ENCODE results near the gene ZC3H12A. TPM values are rescaled to one million over a fixed set of nuclear protein-coding genes. Genes with fewer than 3 reads are reported as not detected.

The ZC3H12A gene
- total and polyA plus RNA-seq, 2 experiments from 2014 or later, result 9.0 to 9.3 TPM

- Mint-ChIP-seq H3K4me3 (no peak overlapping the region; the same call in 2 of the 3 replicates), H3K36me3 (ENCODE audit: low read depth) (peaks cover 11% of the 10 kb centered on the region)
Measured at GRCh38 chr1:37472994-37473393, 1.4 kb upstream of the ZC3H12A start.

More at GRCh38 chr1:37472994-37473393, 1.4 kb upstream of the ZC3H12A start:
- no peaks in the 10 kb centered on the region for H3K9me2 ChIP-seq (ENCODE audit: insufficient read depth)
- peaks cover 15% of the 10 kb centered on the region for H3K27me3 ChIP-seq (ENCODE audit: insufficient read depth)
- H3K4me2 ChIP-seq, result no peak overlapping the region
- H3K27ac Mint-ChIP-seq, result no peak overlapping the region
- H3K27ac ChIP-seq (ENCODE audit: low read depth), result no peak overlapping the region
- no peak for TF ChIP-seq POLR2AphosphoS5 (IDR thresholded peaks at IDR 0.05; ENCODE audit: low read depth)
- TF ChIP-seq EZH2phosphoT487 (IDR thresholded peaks at IDR 0.05; ENCODE audit: unreplicated experiment), result no peak
- TF ChIP-seq JUNB (IDR thresholded peaks at IDR 0.05; ENCODE audit: unreplicated experiment), result no peak
- no peak for TF ChIP-seq EZH2 (IDR thresholded peaks at IDR 0.05; ENCODE audit: low read depth, unreplicated experiment)
- TF ChIP-seq ETS1 (IDR thresholded peaks at IDR 0.05), result no peak
- no peak for TF ChIP-seq ZNF114 (CRISPR knock-in tag; IDR thresholded peaks at IDR 0.05)
- no peak for TF ChIP-seq ZNF331 (CRISPR knock-in tag; IDR thresholded peaks at IDR 0.05; ENCODE audit: low read depth)
- TF ChIP-seq ZNF462 (CRISPR knock-in tag; IDR thresholded peaks at IDR 0.05), result no peak
- no peak for TF ChIP-seq CREB1 (CRISPR knock-in tag; IDR thresholded peaks at IDR 0.05; ENCODE audit: low read depth)
- TF ChIP-seq NANOG (IDR thresholded peaks at IDR 0.05; ENCODE audit: borderline replicate concordance), result no peak
- TF ChIP-seq STAT1 (IDR thresholded peaks at IDR 0.05; ENCODE audit: unreplicated experiment), result no peak
- TF ChIP-seq CTCF (conservative IDR thresholded peaks at IDR 0.05; ENCODE audit: low read depth in 2 of 2), result no peak
- TF ChIP-seq REST (IDR thresholded peaks at IDR 0.05; ENCODE audit: unreplicated experiment), result no peak
- H4K20me1 ChIP-seq (replicated peaks; ENCODE audit: insufficient read depth), result no peaks in the 10 kb centered on the region
- DNase-seq (ENCODE audit: low spot score) (no peak), ATAC-seq (no peak)
- H3F3A ChIP-seq (replicated peaks; ENCODE audit: low read depth), result no peaks in the 10 kb centered on the region
- H3K27me3 Mint-ChIP-seq (ENCODE audit: insufficient read depth, low read depth, poor library complexity), result peaks cover 24% of the 10 kb centered on the region
- no peaks in the 10 kb centered on the region for H3K36me3 ChIP-seq (ENCODE audit: insufficient read depth)
- H3K79me2 ChIP-seq (replicated peaks; ENCODE audit: insufficient read depth), result peaks cover 15% of the 10 kb centered on the region
- H3K9me3 Mint-ChIP-seq, result no peaks in the 10 kb centered on the region
- peaks cover 50% of the 10 kb centered on the region for H3K4me1 Mint-ChIP-seq
- H2AFZ ChIP-seq, result no peak overlapping the region
- H3K4me1 ChIP-seq (ENCODE audit: insufficient read depth), result peaks cover 44% of the 10 kb centered on the region
- H3K4me3 ChIP-seq, result no peak overlapping the region

Measured in GM23338 (cell line).